Natural killer cell (primary cell): ENCODE data around the gene CNDP1. TPM values are rescaled to one million over a fixed set of nuclear protein-coding genes. Genes with fewer than 3 reads are reported as not detected.

Experiments used
- ATAC-seq, 3 donors: fragments of 150-1000 bp in 2 of 3; fragments of 200-7000 bp in 1 of 3; cut with Tn5 transposase; 1 replicate in 1 of 3; 2 replicates in 2 of 3; pipeline ENCODE4 v1.10.0; 2021; ENCODE audit warnings: mild to moderate bottlenecking in 2 of 3, moderate library complexity in 2 of 3
- DNase-seq, 2 donors: peaks; one replicate each; pipeline versions ENCODE4 v3.0.0 to v3.0.0-alpha.2; 2013 to 2021; ENCODE audit warnings: mixed read lengths in 1 of 2
- H3K27ac ChIP-seq: one replicate; pipeline ENCODE4 v1.5.1; 2013; ENCODE audit warnings: mild to moderate bottlenecking, low read length
- H3K27me3 ChIP-seq: one replicate; pipeline ENCODE4 v1.6.1; 2013; ENCODE audit warnings: low read length; ENCODE audit not compliant: control insufficient read depth, insufficient read depth
- H3K36me3 ChIP-seq: one replicate; pipeline ENCODE4 v1.6.1; 2013; ENCODE audit warnings: low read length; ENCODE audit not compliant: control insufficient read depth, insufficient read depth
- H3K4me1 ChIP-seq: one replicate; pipeline ENCODE4 v1.6.1; 2013; ENCODE audit warnings: low read length; ENCODE audit not compliant: control insufficient read depth, insufficient read depth
- H3K4me3 ChIP-seq: one replicate; pipeline ENCODE4 v1.5.1; 2013; ENCODE audit warnings: low read length
- H3K9me3 ChIP-seq: one replicate; pipeline ENCODE4 v1.6.1; 2013; ENCODE audit warnings: low read length; ENCODE audit not compliant: control insufficient read depth, insufficient read depth
- H3K27ac Mint-ChIP-seq, 2 donors: one replicate each; pipeline ENCODE4 v1.8.0; 2022; ENCODE audit warnings: mild to moderate bottlenecking in 2 of 2, mixed read lengths in 2 of 2, moderate library complexity in 1 of 2
- H3K27me3 Mint-ChIP-seq, 2 donors: one replicate each; pipeline ENCODE4 v1.8.0; 2022; ENCODE audit warnings: low read depth in 2 of 2, mixed read lengths in 2 of 2
- H3K36me3 Mint-ChIP-seq: one replicate; pipeline ENCODE4 v1.8.0; 2022; ENCODE audit warnings: mixed read lengths
- H3K4me1 Mint-ChIP-seq, 2 donors: one replicate each; pipeline ENCODE4 v1.8.0; 2022; ENCODE audit warnings: mixed read lengths in 2 of 2
- H3K4me3 Mint-ChIP-seq: one replicate; pipeline ENCODE4 v1.8.0; 2022; ENCODE audit warnings: mild to moderate bottlenecking, moderate library complexity, mixed read lengths
- H3K9me3 Mint-ChIP-seq, 2 donors: one replicate each; pipeline ENCODE4 v1.8.0; 2022; ENCODE audit warnings: mixed read lengths in 2 of 2
- CTCF ChIP-seq: fragments of 200-600 bp; IDR thresholded peaks from one replicate; pipeline ENCODE4 v1.8.0; 2022; ENCODE audit warnings: antibody characterized with exemption
- WGBS: methylation state at CpG from one replicate; pipeline ENCODE4 v1.1.7; 2013; ENCODE audit warnings: missing lambda C conversion rate; ENCODE audit not compliant: insufficient coverage; 5-methylcytosine and 5-hydroxymethylcytosine counted together
- intact Hi-C: fragments of 100-400 bp; cut with micrococcal nuclease; formaldehyde crosslinking; loops from one replicate; pipeline ENCODE4 v1.14.2; 2022
- total RNA-seq, 4 donors: library from RNA; stranded (reverse); fragments of 120-200 nt in 1 of 4; gene quantifications; one replicate each; pipeline versions ENCODE4 v1.2.3 to v1.2.4, GENCODE V29; 2013 to 2022

The CNDP1 gene
- total RNA-seq, 3 donors from 2014 or later (not counting 1 experiment from before 2014, with no cell fraction given) = 0.31 to 0.60 (median 0.57) TPM

- H3K36me3 Mint-ChIP-seq = no peaks in the 10 kb centered on the region
- intact Hi-C loops = no loop called here
- peaks cover 0 to 12% of the 10 kb centered on the region in 2 donors for H3K4me1 Mint-ChIP-seq
- no peak overlapping the region for H3K4me3 ChIP-seq
- no peak for ATAC-seq
- H3K9me3 ChIP-seq = no peaks in the 10 kb centered on the region
- H3K27ac Mint-ChIP-seq = no peak overlapping the region
- H3K36me3 ChIP-seq = no peaks in the 10 kb centered on the region
- WGBS = 82% methylated on average over 23 of the region's 24 CpGs
- H3K27ac ChIP-seq = no peak overlapping the region
- no peaks in the 10 kb centered on the region for H3K9me3 Mint-ChIP-seq
- no peak for TF ChIP-seq CTCF
- H3K27me3 ChIP-seq = no peaks in the 10 kb centered on the region
- peak in 1 of 2 donors; percentile 62 for DNase-seq
- peaks cover 4% of the 10 kb centered on the region for H3K4me1 ChIP-seq
- H3K27me3 Mint-ChIP-seq = no peaks in the 10 kb centered on the region
- H3K4me3 Mint-ChIP-seq = no peak overlapping the region
Measured at GRCh38 chr18:74623047-74623816, 88.9 kb downstream of the CNDP1 start.

- 77% methylated on average over 7 of the region's 8 CpGs for WGBS
- Mint-ChIP-seq H3K36me3 (no peaks in the 10 kb centered on the region), H3K27ac (no peak overlapping the region), H3K27me3 (no peaks in the 10 kb centered on the region), H3K4me3 (no peak overlapping the region), H3K4me1 (peaks cover 0 to 12% of the 10 kb centered on the region in 2 donors), H3K9me3 (no peaks in the 10 kb centered on the region)
- no peaks in the 10 kb centered on the region for H3K36me3 ChIP-seq
- H3K27ac ChIP-seq = no peak overlapping the region
- H3K4me3 ChIP-seq = no peak overlapping the region
- DNase-seq (no peak), ATAC-seq (no peak)
- H3K9me3 ChIP-seq = no peaks in the 10 kb centered on the region
- TF ChIP-seq CTCF = no peak
- intact Hi-C loops = no loop called here
- peaks cover 4% of the 10 kb centered on the region for H3K4me1 ChIP-seq
- no peaks in the 10 kb centered on the region for H3K27me3 ChIP-seq
Measured at GRCh38 chr18:74624466-74624865, 90.2 kb downstream of the CNDP1 start.

GRCh38 chr18:74625157-74625556 is 90.9 kb downstream of the CNDP1 start:
- ATAC-seq = no peak
- H3K27me3 ChIP-seq = no peaks in the 10 kb centered on the region
- no peaks in the 10 kb centered on the region for H3K9me3 ChIP-seq
- H3K4me3 ChIP-seq = no peak overlapping the region
- Mint-ChIP-seq H3K36me3 (no peaks in the 10 kb centered on the region), H3K4me3 (no peak overlapping the region), H3K9me3 (no peaks in the 10 kb centered on the region), H3K27me3 (no peaks in the 10 kb centered on the region), H3K4me1 (peaks cover 0 to 12% of the 10 kb centered on the region in 2 donors), H3K27ac (no peak overlapping the region)
- 93% methylated on average over 5 of the region's 5 CpGs for WGBS
- no peak for TF ChIP-seq CTCF
- no peak overlapping the region for H3K27ac ChIP-seq
- H3K36me3 ChIP-seq = no peaks in the 10 kb centered on the region
- no peak for DNase-seq
- intact Hi-C loops = no loop called here
- H3K4me1 ChIP-seq = peaks cover 4% of the 10 kb centered on the region
